Activated CD8-positive, alpha-beta memory T cell treated with anti-CD3 and anti-CD28 coated beads for 4 hours (primary cell): ENCODE data around the gene ATRN.

Source experiments
- DNase-seq, 2 donors: peaks; one replicate each; pipeline ENCODE4 v3.0.0-alpha.2; 2020; ENCODE audit warnings: low read depth in 2 of 2

The ATRN gene

DNA sequence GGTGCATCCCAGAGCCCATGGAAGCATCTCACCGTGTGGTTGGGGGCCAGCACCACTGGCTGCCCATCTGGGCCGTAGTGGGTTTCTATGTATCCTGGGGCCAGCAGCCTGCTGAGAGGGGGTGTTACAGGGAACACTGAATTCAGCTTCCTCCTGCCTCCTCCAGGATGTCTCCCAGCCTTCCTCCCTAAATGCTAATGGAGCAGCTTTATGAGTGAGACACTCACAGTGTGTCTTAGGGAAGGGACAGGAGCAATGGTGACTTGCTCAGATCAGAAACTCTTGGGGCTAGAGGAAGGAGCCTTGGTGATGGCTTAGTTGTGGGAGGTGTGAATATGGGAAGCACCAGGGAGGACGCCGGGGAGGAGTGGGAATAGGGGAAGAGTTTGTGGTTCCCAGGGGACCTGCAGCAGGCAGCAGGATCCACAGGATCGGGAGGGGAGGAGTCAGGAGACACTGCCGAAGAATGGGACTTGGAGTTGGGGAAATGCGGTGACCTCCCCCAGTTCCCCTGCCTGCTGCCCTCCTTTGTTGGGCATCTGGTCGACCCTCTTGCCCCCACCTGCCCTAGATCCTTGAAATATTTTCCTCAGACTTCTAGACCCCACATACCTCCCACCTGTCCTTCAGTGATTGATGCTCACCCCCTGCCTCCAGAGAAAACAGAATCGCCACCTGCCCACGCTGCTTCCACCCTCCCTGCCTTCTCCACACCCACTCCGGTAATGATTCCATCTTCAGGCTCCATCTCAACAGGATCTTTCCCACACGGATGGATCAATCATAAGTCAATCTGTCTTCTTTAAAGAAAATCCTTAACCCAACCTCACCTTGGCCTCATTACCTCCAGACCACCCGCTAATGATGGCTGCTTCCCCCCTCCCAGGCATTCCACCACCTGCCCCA lies 204.4 kb downstream of the ATRN start:
- DNase-seq = no peak

DNA sequence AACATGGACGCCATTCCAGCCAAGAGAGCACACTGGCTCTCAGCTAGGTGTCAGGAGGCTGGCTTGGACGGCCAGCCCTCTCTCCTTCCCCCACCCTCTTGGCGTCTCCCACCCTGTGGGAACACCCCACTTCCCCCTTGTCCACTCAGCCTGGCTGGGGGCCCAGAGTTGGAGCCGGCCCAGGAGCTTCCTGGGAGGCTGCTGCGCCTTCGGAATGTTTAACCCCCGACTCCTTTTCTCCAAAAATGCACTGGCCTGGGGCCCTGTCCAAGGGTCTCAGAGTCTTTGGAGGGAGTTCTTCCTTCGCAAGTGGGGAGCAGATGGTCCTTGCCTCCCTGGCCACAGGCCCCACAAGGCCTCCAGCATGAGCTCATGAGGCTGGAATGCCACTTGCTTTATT lies 206.9 kb downstream of the ATRN start:
- DNase-seq = no peak

DNA sequence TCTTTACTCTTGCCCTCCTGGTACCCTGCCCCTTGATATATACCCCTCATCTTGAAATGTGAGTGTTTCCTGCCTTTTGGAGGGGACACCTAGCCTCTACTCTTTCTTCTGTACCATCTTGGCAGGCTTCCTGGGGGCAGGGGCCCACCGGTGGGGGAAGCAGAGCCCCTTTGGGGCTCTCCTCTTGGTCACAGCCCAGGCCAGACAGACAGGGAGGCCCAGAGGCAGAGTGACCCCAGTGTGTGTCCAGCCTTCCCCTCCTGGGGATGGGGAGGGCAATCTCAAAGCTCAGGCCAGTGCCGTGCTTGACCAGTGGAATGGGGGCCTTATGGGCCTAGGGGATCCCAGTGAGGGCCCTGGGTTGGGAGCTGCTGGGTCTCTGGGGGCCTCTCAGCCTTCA lies 207.4 kb downstream of the ATRN start:
- no peak for DNase-seq

DNA sequence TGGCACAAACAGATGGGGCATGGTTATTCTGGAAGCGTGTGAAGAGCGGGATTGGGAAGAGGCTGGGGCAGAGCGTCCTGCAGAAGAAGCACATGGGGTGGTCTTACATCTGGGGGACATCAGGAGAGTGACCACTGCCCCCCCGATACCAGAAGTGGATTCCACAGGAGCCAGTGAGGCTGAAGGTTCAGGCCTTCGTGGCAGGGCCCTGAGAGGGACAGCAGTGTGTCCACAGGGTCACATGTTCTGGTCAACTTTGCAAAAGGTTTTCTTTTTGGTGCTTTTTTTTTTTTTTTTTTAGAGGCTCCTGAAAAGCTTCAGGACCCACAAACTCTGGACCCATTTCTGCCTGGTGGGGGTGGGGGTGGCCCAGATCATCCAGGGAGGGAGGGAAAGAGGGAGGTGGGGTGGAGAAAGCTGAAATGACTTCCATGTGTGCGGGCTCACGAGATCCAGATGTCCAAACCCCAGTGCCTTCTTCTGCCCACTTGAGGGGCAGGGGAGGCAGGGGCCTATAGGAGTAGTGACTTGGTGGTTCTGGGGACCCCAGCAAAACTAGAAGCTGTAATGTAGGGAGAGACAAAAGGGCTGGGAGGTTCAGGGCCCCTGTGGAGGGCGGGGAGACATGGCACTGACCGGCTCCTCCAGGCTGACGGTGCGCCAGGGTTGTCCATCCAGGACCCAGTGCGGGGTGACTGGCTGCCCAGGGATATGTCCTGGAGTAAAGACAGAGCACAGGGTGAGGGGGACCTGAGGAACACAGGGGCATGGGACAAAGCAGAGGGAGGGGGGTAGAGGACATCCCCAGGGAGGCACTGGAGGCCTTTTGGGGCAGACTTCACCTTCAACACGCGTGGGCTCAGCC lies 208.3 kb downstream of the ATRN start:
- no peak for DNase-seq

DNA sequence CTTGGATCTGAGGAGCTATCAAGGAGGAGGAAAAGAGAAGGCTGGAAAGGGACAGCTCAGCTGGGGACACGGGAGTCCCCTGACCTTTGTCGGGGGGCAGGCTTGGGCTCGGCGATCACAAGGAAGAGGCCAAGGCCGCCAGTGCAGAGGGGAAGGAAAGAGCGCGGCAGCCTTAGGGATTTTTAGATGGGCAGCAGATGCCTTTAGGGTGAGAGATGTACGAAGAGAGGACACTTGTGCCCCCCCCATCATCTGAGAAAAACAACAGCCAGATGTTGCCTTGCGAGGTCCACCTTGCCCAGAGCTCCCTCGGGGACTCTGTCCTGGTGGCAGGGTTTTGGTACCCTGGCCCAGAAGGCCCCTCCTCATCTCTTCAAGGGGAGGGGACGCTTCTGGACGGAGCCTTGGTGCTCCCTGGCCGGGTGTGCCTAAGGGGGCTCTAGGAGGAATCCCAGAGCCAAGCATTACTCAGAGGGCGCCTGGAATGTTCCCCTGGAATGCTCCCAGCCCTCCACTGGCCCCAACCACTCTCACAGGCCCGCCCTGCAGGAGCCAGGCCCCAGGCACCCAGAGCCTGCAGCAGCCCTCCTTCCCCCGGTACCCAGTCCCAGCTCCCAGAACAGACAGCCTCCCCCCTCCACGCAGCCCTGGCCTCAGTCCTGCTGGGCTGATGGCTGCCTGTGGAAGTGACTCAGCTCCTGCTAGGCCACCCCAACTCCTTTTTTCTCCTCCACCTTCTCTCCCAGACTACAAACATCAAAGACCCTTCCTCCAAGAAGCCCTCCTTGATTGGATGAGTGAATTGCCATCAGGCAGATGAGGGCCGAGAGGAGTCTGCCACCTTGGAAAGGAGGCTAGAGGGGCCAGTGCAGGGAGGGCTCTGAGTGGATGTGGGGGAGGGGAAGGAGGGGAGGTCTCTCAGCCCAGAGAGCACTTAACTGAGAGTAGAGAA lies 209.2 kb downstream of the ATRN start:
- no peak for DNase-seq

DNA sequence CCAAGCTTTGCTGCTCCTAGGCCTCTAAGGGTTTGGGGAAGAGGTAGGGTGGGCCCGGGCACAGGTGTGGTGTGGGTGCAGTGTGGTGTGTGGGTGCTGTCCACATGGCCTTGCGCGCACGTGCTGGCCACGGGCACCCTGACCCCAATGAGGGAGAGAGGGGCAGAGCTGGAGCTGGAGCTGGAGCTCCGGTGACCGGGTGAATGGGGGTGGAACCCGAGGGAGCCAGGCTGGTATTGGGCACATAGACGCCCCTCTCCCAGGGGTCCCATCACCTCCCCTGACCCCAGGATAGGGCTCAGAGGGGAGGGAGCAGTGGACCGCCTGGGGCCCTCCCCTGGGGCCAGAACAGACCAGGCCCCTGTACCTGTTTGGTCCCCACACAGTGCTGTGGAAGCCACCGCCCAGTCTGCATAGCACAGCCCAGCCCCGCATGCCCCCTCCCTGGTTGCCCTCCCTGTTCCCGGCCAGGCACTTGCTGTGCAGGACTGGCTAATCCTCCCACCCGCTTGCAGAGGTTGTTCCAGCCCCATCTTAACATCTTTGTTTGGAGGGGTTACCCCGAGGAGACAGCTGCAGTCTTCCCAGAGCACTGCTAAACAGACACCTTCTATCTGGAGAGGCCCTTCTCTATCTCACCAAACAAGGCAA lies 210.0 kb downstream of the ATRN start:
- no peak for DNase-seq

DNA sequence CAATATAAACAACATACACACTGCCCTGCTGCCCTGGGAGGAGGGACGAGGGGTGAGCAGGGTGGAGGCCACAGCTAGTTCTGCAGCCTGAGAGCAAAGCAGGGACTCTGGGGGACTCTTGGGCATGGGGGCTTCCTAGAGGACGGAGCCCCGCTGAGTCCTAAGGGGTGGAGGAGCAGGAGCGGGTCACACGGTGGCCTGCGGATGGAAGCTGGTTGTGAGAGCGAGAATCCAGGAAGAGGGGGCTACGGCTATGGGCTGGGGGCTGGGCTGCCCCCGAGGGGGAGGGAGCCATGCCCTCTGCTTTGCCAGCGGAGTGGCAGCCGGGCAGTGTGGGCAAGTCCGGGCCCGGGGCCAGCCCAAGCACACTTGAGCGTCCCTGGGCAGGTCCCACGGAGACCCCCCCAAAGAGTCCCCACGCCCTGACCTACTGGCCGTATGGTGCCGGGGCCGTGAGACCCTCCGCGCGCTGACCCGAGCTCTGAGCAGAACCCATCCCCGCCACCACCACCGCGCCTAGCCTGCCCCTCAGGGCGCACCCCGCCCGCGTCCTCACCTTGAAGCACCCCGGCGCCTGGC lies 210.6 kb downstream of the ATRN start:
- DNase-seq = no peak

DNA sequence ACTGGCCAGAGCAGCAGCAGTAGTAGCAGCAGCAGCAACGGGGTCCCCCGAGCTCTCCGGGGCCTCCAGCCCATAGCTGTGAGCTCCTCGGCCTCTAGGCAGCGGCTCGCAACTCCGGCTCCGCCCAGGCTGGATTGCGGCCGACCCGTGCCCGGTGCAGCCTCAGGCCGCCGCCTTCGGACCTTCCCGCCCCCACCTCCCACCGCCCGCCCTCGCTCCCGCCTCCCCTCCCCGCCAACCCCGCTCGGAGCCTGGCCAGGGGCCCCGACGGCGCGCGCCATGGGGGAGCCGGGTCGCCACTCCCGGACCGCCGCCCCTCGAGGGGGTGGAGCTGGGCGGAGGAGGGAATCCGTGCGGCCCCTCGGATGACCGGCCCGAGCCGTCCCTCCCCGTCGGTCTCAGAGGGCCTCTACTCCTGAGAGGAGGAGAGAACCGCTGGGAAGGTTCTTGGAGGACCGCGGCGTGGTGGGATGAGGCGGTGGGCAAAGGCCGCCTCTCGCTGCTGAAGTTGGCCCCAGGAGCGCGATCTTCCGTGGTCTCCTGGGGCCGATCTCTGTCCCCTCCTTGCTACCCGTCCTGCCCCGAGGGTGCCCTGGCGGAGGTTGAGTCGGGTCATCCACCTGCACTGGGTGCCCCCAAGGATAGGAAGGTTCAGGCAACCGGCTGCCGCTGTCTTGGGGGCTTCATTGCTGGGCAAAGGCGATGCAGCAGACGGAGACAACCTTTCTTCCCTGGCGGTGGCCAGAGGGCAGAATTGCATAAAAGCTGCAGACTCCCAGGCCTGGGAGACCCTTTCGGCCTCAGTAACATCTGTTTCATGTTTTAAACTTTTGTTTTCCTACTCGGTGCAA lies 211.3 kb downstream of the ATRN start, which contains the start of gene ADAM33:
Gene ADAM33 (minus strand): TSS at position 80 of the 851 bp plus-strand sequence. CDS start 6 bp downstream, at position 74.
- no peak for DNase-seq

DNA sequence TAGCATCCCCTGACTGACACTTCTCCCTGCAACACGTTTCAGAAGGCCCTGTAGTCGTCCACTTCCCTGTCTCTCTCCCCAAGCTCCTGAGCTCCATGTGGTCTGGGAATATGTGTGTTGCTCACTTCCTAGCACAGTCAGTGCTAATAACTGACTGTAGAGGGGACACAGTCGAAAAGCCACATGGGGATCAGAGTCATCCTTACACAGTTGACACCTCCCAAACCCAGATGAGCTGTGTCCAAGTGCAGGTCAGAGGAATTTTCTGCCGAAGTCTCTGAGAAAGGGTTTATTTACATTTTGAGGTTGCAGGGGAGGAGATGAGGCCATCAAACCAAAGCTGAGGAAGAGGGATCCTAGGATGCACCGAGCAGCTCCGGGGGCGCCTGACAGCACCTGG lies 214.5 kb downstream of the ATRN start:
- DNase-seq = no peak

DNA sequence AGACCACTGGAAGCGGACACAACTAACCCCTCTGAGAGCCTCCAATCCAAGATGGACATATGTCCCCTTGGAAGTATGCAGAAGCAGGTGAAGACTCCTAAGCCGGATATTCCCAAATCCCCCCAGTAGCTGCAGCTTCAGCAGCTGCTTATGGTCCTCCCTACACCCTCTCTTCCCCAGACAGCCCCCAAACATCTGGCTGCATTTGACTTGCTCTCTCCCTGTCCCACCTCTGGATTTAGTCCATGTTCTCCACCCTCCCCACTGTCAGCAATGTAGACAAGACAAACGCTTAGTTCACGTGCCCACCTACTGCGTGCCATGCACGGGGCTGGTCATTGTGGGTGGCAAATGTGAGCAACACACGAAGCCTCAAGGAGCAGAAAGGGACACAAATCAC lies 215.6 kb downstream of the ATRN start:
- no peak for DNase-seq

DNA sequence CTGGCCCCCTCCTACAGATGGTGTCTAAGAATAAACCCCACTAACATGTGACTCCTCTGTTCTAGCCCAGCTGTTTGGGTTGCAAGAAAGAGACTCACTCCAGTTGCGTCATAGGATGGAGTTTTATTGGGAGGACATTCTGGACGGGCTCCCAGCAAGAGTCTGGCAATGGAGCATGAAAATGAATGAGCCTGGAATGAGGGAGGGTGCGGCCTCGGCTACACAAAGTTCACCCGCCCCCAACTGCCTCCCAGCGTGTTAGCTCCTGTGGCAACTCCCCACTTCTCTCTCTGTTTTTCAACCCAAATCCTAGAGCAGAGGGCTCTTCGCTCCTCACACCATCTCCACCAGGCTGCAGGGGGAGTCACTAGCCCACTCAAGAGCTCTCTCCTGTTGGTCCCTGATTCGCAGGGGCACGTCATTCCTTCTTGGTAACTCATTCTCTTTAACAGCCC lies 216.1 kb downstream of the ATRN start:
- no peak for DNase-seq

DNA sequence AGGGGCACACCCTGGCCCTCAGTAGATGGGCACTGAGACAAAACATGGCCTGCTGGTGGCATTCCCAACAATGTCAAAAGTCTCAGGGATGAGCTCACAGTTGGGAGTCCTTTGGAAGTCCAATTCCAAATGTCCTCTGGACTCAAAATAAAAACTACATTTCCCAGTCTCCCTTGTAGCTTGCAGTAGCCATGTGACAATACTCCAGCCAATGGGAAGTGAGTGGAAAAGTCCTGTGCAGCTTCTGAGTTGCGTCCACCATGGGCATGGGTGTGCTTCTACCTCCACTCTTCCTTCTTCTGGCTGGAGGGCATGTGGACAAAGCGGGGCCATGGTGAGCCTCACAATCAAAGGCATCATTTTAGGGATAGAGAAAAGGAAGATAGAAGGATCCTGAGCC lies 216.8 kb downstream of the ATRN start:
- no peak for DNase-seq

DNA sequence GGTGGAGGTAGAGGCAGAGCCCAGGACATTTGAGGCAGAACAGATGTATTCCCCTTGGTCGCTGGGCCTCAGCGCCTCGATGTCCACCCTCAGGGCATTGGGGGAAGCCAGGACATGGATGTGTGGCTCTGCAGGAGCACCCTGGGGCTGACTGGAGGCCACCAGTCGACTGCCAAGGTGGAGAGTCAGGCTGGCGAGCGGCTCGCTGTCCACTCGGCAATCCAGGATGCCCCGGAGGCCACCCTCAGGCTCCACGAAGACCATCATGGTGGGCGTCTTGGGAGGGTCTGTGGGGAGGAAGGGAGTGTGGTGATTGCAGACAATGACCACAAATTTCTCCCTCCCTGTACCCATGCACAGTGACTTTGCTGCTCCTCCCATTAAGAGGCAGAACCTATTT lies 219.2 kb downstream of the ATRN start:
- DNase-seq = no peak

DNA sequence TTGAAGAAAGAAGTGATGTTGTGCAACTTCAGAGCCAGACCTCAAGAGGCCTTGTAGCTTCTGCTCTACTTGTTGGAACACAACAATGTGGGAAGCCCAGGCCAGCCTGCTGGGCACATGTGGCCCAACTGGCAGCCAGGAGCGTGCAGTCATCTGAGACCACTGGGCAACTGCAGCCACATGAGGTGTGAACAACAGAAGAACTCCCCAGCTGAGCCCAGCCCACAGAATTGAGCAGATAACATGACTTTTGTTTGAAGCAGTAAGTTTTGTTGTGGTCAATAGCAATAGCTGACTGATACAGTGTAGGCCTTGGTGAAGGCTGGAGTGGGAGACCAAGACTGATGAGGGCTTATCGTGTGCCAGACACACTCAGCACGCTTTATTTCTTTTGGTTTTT lies 219.6 kb downstream of the ATRN start:
- no peak for DNase-seq

DNA sequence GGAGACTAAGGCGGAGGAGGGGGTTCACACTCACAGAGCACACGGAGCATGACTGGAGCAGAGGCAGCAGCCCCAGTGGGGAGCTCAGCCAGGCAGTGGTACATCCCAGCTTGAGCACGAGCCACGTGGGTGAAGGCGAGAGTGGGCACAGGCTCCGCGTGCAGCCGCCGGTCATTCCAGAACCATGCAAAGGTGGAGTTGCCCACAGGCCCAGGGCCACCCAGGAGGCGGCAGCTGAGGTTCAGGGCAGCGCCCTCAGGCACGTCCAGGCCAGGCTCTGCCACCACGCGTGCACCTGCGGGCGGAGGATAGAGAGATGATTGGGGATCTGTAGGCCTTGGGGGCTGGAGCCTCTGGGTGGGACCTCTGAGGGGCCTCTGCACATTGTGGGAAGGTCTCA lies 220.5 kb downstream of the ATRN start:
- no peak for DNase-seq

DNA sequence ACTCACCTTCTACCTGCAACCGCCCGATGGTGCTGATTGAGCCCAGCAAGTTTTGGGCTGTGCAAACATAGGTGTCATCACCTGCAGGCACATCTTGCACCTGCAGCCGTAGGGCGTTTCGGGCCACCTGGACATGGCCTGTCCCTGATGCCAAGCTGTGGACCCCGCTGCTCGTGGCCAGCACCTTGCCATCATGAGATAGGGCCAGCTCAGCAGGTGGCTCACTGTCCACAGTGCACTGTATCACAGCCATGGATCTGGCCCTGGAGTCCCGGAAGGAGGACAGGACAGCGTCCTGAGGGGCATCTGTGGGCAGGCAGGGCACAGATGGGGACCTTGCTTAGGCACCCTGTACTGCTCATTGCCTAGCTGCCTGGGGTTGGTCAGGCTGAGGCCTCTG lies 221.1 kb downstream of the ATRN start:
- no peak for DNase-seq

DNA sequence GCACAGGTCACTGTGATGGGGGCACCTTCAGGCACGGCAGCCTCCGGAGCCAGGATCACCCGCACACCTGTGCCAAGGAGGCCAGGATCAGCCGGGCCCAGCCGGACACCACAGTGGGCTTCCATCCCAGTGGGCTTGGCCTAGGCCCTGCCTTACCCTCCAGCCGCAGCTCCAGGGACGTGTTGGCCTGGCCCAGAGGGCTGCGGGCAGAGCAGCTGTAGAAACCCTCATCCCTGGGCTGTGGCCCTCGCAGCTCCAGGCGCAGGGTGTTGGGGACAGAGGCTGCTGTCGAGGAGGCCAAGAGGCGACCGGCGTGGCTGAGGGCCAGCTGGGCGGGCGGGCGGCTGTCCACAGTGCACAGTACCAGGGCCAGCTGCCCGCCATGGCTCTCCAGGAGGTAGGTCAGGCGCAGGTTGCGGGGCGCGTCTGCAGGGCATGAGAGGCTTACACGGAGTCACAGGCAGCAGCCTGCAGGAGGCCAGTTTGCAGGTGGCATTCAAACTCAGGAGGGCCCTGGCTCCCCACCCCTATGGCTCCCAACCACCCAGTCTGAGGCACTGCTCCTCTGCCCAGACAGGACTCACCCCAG lies 222.0 kb downstream of the ATRN start:
- DNase-seq = no peak

DNA sequence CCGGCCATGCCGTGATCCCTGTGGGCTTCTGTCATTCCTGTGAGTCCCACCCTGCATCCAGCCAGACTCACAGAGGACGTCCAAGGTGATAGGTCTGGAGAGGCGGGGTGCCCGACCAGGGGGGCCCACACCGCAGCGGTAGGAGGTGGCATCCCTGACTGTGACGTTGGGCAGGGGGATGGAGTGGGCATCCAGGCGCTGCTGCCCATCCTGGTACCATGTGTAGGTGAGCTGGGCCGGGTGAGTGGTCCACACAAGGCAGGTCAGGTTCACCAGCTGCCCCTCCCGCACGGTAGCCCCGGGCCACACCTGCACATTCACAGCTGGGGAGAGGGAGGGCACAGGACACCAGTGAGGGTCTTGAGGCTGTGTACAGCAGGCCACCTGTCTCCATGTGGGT lies 222.6 kb downstream of the ATRN start:
- no peak for DNase-seq

DNA sequence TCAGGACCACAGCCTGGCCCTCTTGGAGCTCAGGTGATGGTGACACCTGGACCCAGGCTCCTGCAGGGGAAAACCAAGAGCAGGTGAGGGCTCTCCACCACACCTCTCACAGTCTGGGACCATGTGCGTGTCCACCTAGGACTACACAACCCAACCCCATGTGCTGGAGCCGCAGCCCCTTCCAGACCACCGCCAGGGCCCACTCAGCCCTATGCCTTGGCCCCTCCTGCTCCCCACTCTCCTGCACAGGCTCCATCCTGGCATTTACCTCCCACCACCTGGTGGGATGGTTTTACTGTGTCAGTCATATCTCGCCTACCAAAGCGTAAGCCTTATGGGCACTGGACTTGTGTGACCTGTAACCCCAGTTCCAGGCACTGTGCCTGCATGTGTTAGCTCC lies 224.0 kb downstream of the ATRN start:
- DNase-seq = no peak
